AG04449 (cell line): Measurements from ENCODE around the gene SLC4A4.

ENCODE experiments used
- CTCF ChIA-PET: fragments of 350-600 bp; formaldehyde crosslinking; extraction: SDS; loops from one replicate; lab custom pipeline; 2021; ENCODE audit warnings: antibody characterized with exemption; lab: Yijun Ruan, JAX
- POLR2A ChIA-PET: fragments of 400-600, 350-600 bp; formaldehyde crosslinking; extraction: SDS; loops from one replicate; lab custom pipeline; 2020; ENCODE audit warnings: antibody characterized with exemption, inconsistent platforms; lab: Yijun Ruan, JAX
- DNase-seq: peaks from one replicate; pipeline ENCODE4 v3.0.0-alpha.2; 2010; ENCODE audit warnings: low read depth, low spot score
- H3K4me3 ChIP-seq: 2 replicates; pipeline ENCODE4 v1.5.1; 2011; ENCODE audit warnings: low read depth, mild to moderate bottlenecking, control low read depth, low read length
- CTCF ChIP-seq: IDR thresholded peaks from one replicate; pipeline ENCODE4 v1.5.1; 2011; ENCODE audit warnings: mild to moderate bottlenecking, moderate library complexity, low read length, control low read depth, inconsistent platforms; ENCODE audit not compliant: insufficient read depth; ENCODE audit errors: missing control alignments

Gene SLC4A4

GRCh38 chr4:71444395-71444794 is 105.6 kb downstream of the SLC4A4 start:
- DNase-seq = no peak
- ChIA-PET POLR2A (no interaction called here), CTCF (no interaction called here)
- no peak for TF ChIP-seq CTCF
- no peak overlapping the region for H3K4me3 ChIP-seq

GRCh38 chr4:71445811-71446210 is 107.0 kb downstream of the SLC4A4 start:
- ChIA-PET CTCF (no interaction called here), POLR2A (no interaction called here)
- DNase-seq = no peak

GRCh38 chr4:71446479-71447081 is 107.8 kb downstream of the SLC4A4 start:
- ChIA-PET CTCF (no interaction called here), POLR2A (no interaction called here)
- no peak for TF ChIP-seq CTCF
- no peak for DNase-seq
- no peak overlapping the region for H3K4me3 ChIP-seq

More at GRCh38 chr4:71445811-71446210, 107.0 kb downstream of the SLC4A4 start:
- H3K4me3 ChIP-seq = no peak overlapping the region
- no peak for TF ChIP-seq CTCF

GRCh38 chr4:71449040-71449439 is 110.2 kb downstream of the SLC4A4 start:
- no peak overlapping the region for H3K4me3 ChIP-seq
- POLR2A ChIA-PET = no interaction called here
- DNase-seq = no peak
- no peak for TF ChIP-seq CTCF
- CTCF ChIA-PET = interaction anchor here (0.8 kb wide), 1 partner anchor 264 kb away, joined by 3 read pairs; no protein-coding TSS in a partner anchor

- ChIA-PET POLR2A (no interaction called here), CTCF (interaction anchor here (0.5 kb wide), 1 partner anchor 12 kb away, joined by 3 read pairs; no protein-coding TSS in a partner anchor)
- no peak for DNase-seq
- no peak overlapping the region for H3K4me3 ChIP-seq
- no peak for TF ChIP-seq CTCF
Measured at GRCh38 chr4:71449878-71450277, 111.1 kb downstream of the SLC4A4 start.

GRCh38 chr4:71453531-71453930 is 114.7 kb downstream of the SLC4A4 start:
- no peak for DNase-seq
- TF ChIP-seq CTCF = no peak
- H3K4me3 ChIP-seq = no peak overlapping the region
- ChIA-PET POLR2A (no interaction called here), CTCF (no interaction called here)
